Left lung (tissue), 10 donors: ENCODE data around the gene MICAL2. TPM values are rescaled to one million over a fixed set of nuclear protein-coding genes. Genes with fewer than 3 reads are reported as not detected.

Experiments used
- ATAC-seq: fragments of 200-7000 bp; cut with Tn5 transposase; one replicate; pipeline ENCODE4 v1.9.1; 2020; ENCODE audit warnings: moderate library complexity
- DNase-seq, 4 donors: peaks; one replicate each; pipeline ENCODE4 v3.0.0-alpha.2; 2013 to 2020
- H3K27ac ChIP-seq, 2 donors: fragments of 200-600 bp; sonication (generic) in 1 of 2; one replicate each; pipeline versions ENCODE4 v1.5.0 to v1.8.0; 2020 to 2021
- H3K27me3 ChIP-seq, 2 donors: fragments of 200-600 bp; sonication (generic) in 1 of 2; one replicate each; pipeline versions ENCODE4 v1.5.0 to v1.8.0; 2020 to 2021
- H3K36me3 ChIP-seq, 2 donors: fragments of 200-600 bp; sonication (generic) in 1 of 2; one replicate each; pipeline versions ENCODE4 v1.5.0 to v1.8.0; 2020 to 2021
- H3K4me1 ChIP-seq, 2 donors: fragments of 200-600 bp; one replicate each; pipeline ENCODE4 v1.8.0; 2021
- H3K4me3 ChIP-seq, 2 donors: fragments of 200-600 bp; sonication (generic) in 1 of 2; one replicate each; pipeline versions ENCODE4 v1.5.0 to v1.8.0; 2020 to 2021; ENCODE audit warnings: mild to moderate bottlenecking in 1 of 2
- H3K9me3 ChIP-seq, 2 donors: fragments of 200-600 bp; sonication (generic) in 1 of 2; one replicate each; pipeline versions ENCODE4 v1.5.0 to v1.8.0; 2020 to 2021
- intact Hi-C, 2 donors: fragments of 100-400 bp; cut with DNase I; formaldehyde crosslinking; loops; one replicate each; pipeline versions ENCODE4 v1.11.2 to v1.14.2; 2022
- polyA plus RNA-seq, 6 donors: library from polyadenylated mRNA; unstranded; fragments of 120-200 nt; gene quantifications; one replicate each; pipeline ENCODE4 v1.2.1, GENCODE V29; 2013; ENCODE audit not compliant: insufficient read length in 6 of 6
- total RNA-seq, 2 donors: library from RNA; stranded (reverse); fragmentation: NEBNext Ultra II Directional; extraction: Animal tissue kit (Norgen Biotek cat#: 25700); gene quantifications; one replicate each; pipeline ENCODE4 v1.2.1, GENCODE V29; 2021
- TF ChIP-seq, protein P1 (sequence below), 2 donors: fragments of 200-600 bp; sonication (generic) in 1 of 2; IDR thresholded peaks; one replicate each; pipeline versions ENCODE4 v1.5.0 to v1.8.0; 2021; ENCODE audit warnings: antibody characterized with exemption in 2 of 2
- donor health status: DM: no; HTN: yes; CAD: no.
- donor health status: DM: no; HTN: no; CAD: no.

The MICAL2 gene
- total and polyA plus RNA-seq, 8 donors: 49.8 to 293 (median 89.4) TPM

DNA sequence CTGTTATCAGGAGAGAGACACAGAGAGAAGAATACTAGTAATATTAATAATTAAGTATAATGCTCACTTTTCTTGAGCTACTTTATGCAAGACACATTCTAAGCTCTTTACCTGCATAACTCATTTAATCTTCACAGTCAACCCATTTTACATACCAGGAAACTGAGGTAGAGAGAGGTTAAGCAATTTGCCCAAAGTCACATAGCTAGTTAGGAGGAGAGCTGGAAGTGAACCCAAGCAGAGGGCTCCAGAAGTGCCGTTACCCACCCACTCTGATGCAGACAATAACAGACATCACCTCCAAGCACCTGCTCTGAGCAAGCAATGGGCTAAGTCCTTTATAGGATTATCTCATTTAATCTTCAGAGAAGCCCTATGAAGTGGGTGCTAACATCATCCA, 24.8 kb downstream of the MICAL2 start:
- H3K27me3 ChIP-seq: no peaks in the 10 kb centered on the region
- intact Hi-C loops: no loop called here
- H3K27ac ChIP-seq: no peak overlapping the region
- TF ChIP-seq, protein P1, sequence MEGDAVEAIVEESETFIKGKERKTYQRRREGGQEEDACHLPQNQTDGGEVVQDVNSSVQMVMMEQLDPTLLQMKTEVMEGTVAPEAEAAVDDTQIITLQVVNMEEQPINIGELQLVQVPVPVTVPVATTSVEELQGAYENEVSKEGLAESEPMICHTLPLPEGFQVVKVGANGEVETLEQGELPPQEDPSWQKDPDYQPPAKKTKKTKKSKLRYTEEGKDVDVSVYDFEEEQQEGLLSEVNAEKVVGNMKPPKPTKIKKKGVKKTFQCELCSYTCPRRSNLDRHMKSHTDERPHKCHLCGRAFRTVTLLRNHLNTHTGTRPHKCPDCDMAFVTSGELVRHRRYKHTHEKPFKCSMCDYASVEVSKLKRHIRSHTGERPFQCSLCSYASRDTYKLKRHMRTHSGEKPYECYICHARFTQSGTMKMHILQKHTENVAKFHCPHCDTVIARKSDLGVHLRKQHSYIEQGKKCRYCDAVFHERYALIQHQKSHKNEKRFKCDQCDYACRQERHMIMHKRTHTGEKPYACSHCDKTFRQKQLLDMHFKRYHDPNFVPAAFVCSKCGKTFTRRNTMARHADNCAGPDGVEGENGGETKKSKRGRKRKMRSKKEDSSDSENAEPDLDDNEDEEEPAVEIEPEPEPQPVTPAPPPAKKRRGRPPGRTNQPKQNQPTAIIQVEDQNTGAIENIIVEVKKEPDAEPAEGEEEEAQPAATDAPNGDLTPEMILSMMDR (IDR thresholded peaks at IDR 0.05): no peak
- H3K9me3 ChIP-seq: no peaks in the 10 kb centered on the region
- H3K4me1 ChIP-seq: peaks cover 8 to 73% of the 10 kb centered on the region in 2 donors
- DNase-seq (no peak), ATAC-seq (no peak)
- H3K4me3 ChIP-seq: no peak overlapping the region
- H3K36me3 ChIP-seq: no peaks in the 10 kb centered on the region

DNA sequence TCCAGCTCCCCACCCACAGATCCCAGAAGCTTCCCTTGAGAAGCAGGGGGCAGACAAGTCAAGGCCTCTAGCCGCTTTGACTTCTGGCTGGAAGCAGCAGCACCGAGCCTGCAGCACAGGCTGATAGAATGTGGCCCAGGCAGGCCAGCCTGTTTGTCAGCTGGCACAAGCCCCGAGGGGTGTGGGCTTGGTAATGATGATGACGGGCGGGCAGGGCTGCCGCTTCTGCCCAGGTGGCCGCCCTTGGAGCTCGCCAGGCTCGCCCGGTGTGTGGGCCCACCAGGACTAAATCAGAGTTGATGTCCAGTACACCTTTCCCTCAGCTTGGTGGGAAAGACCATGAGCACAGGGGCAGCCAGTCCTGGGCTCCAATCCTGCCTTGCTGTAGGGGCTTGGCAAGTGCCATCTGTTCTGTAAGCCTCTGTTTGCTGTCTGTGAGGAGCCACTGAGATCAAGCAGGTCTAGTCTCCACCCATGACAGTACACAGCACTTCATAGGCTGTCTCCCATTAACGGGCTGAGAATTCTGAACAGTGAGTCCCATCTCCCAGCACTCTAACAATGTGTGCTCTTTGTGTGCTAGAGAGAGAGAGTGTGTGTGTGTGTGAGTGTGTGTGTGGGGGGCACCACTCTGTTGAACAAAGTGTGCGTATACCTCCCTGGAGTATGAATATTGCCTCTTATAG, 26.8 kb downstream of the MICAL2 start:
- ATAC-seq (peak; percentile 35), DNase-seq (peak in 1 of 4 donors; percentile 46)
- Histone ChIP-seq H3K9me3 (no peaks in the 10 kb centered on the region), H3K4me3 (no peak overlapping the region), H3K4me1 (peaks cover 13 to 61% of the 10 kb centered on the region in 2 donors), H3K36me3 (no peaks in the 10 kb centered on the region), H3K27me3 (no peaks in the 10 kb centered on the region), H3K27ac (peak overlapping the region; percentile 33 to 60)
- intact Hi-C loops: no loop called here
- TF ChIP-seq, protein P1 (IDR thresholded peaks at IDR 0.05): no peak

DNA sequence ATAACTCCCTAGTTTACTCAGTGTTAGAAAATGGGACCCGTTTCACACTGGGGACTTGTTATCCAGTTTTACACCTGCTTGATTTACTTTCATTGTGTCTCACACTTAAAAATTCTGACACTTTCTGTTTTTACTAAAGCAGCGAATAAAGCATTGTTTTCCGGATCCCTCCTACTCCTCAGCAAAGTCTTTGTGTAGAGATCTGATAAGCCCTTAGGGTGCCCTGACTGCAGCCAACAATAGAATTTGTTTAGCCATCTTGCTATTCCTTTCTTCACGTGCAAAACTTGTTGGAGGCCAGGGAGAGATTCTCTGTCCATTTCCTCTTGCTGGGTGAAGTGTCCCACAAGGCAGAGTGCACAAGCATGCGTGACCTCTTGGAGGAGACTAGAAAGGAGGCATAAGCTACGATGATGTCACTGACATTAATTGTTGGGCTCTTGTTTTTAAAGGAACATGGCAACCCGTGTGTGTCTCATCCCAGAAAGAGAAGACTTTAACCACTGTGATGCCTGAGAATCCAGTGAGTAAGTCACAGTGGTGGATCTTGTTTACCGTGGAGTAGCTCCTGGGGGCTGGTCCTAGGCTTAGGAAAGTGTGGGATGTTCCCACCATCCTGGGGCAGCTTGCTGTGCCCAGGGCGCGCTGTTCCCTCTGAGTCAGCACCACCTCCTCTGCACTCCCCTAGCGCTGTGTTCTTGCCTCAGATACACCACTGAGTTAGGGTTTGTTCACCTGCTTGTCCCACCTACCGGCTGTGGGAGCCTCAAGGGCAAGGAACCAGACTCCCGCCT, 27.7 kb downstream of the MICAL2 start:
- Histone ChIP-seq H3K27ac (peak overlapping the region; percentile 60 to 69), H3K4me1 (peaks cover 18 to 61% of the 10 kb centered on the region in 2 donors), H3K27me3 (no peaks in the 10 kb centered on the region), H3K9me3 (no peaks in the 10 kb centered on the region), H3K36me3 (no peaks in the 10 kb centered on the region), H3K4me3 (no peak overlapping the region)
- peak; percentile 1 for ATAC-seq
- TF ChIP-seq, protein P1 (IDR thresholded peaks at IDR 0.05): no peak
- intact Hi-C loops: no loop called here
- peak in 1 of 4 donors; percentile 27 for DNase-seq

DNA sequence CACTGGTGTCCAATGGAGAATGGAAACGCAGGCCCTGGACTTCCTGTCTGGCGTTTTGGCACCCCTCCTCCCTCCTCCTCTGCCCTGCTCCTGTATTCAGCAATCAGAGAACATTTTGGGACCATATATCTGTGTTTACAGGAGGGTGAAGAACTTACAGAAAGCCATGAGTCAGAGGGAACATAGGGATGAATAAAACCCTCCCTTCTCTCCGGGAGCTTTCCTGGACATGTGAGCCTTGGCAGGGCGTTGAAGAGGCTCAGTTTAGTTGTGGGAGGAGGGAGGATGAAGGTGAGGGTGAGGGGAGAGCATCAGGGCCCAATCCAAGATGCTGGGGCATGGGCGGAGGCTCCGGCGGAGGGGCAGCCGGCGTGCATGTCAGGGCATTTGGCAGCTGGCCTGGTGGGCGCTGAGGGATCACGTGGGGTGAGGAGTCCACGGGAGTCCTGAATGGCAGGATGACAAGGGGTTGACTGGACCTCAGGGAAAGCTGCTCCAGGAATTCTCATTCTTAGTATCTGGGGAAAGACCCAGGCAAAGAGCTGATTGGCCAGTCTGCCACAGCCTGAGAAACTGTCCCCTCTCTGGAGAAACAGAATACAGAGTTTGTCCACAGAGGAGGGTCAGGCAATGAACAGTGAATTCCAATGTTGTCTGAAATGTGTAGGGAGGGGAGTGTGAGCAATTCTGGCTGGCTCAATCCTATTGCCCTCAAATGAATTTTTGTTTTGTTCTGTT, 28.9 kb downstream of the MICAL2 start:
- TF ChIP-seq, protein P1 (IDR thresholded peaks at IDR 0.05): no peak
- Histone ChIP-seq H3K4me1 (peaks cover 27 to 56% of the 10 kb centered on the region in 2 donors), H3K4me3 (no peak overlapping the region), H3K9me3 (no peaks in the 10 kb centered on the region), H3K27me3 (no peaks in the 10 kb centered on the region), H3K27ac (peak overlapping the region; percentile 60 to 69), H3K36me3 (no peaks in the 10 kb centered on the region)
- intact Hi-C loops: no loop called here
- peak in 1 of 4 donors; percentile 40 for DNase-seq
- peak; percentile 16 for ATAC-seq
